HG03097 (cell line): ENCODE results near the gene RBMS2.
A peak's percentile ranks its signal among the peaks of the same experiment; 100 is the strongest.

ENCODE experiments used
- ATAC-seq: cut with Tn5 transposase; IDR thresholded peaks from one replicate; pipeline ENCODE4 v1.9.1; 2021; ENCODE audit not compliant: unreplicated experiment, low FRiP score

The RBMS2 gene

DNA sequence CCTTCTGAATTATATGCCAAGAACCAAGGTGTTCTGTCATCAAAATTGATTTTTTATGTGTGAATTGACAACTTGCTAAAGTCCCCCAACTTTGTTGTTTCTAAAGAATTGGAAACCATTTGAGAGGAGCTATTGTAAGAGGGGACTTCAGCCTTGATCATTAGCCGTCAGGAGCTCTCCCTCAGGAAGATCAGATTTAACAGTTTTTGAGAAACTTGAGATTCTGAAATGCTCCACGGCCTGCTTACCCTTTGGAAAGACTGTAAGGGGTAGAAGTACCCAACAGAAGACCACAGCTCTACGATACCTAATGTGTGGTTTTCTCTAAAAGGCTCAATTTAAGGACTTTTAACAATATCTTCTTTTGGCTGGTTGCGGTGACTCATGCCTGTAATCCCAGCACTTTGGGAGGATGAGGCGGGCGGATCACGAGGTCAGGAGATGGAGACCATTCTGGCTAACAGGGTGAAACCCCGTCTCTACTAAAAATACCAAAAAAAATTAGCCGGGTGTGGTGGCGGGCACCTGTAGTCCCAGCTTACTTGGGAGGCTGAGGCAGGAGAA is 57.4 kb downstream of the RBMS2 start:
- no peak for ATAC-seq

DNA sequence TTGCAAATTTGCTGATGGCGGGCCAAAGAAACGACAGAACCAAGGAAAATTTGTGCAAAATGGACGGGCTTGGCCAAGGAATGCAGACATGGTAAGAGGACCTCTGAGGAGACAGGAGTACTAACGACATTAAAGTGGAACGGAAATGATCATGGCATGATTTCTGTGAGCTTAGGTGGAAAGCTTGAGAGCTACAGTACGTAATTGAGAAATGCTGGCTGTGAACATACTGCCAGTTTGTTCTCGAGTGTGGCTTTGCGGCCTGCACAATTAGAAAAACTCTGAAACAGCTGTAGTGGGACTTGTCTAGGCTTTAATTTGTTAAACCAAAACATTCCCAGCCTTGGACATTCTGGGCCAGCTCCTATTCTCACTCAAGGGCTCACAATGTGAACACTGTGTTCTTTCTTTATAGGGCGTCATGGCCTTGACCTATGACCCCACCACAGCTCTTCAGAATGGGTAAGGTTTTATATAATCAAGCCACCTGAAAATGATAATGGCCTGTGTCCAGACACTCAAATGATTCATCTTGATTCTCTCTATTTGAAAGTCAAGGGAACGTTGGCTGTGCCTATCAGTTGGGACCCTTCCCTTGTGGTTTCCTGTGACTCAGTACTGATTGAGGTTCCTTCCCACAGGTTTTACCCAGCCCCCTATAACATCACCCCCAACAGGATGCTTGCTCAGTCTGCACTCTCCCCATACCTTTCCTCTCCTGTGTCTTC is 60.0 kb downstream of the RBMS2 start:
- no peak for ATAC-seq

DNA sequence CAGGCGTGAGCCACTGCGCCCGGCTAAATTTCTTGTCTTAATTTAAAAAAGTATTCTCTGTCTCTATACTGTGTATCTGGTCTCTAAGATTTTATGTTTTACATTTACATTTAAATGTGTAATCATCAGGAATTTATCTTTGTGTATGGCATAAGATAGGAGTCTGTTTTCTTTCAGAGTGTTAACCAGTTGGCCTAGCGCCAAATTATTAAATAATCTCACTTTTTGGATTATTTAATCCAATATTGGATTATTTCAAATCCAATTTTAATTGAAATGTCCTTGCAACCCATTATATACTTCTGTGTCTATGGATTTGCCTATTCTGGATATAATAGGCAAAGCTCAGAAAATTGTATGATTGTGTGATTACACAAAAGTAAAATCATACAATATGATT is 63.5 kb downstream of the RBMS2 start:
- no peak for ATAC-seq

DNA sequence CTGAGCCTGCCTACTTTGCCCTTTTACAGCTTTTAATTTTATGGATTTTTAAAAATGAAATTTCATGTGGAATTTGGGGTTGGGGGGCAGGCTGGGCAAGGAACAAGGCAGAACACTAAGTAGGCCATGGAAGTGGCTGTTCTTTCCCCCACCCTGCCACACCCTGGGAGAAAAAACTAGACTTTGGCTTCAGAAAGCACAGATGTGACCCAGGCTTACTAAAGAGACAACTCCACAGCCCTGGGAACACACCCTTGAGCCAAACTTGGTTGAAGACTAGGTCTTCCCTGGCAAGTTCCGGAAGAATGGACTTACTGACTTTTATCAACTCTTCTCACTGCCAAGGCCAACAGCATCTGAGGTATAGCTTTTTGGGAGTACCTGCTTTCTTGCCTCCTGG is 68.2 kb downstream of the RBMS2 start:
- ATAC-seq: no peak

DNA sequence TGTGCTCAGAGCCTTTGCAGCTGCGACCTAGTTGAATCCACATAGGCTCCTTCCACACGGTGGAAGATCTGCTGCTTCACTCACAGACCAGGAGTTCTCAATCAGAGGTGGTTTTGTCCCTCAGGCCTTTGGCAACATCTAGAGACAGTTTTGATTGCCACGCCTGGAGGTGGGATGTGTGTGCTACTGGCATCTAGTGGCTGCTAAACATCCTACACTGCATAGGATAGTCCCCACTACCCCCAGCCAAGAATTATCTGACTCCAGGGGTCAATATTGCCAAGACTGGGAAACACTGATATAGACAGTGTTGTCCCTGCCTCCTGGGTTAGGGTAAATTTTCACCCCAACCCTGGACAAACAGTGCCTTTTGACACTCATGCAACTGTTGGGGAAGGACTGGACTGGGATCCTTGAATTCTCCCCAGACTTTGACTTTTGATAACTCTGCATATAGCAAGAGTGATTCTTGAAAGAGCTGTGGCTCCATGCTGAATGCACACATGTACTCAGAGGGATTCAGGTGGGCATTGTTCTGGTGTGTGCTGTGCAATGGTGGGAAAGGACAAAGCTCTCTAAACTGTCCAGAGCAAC is 68.7 kb downstream of the RBMS2 start:
- ATAC-seq: no peak

DNA sequence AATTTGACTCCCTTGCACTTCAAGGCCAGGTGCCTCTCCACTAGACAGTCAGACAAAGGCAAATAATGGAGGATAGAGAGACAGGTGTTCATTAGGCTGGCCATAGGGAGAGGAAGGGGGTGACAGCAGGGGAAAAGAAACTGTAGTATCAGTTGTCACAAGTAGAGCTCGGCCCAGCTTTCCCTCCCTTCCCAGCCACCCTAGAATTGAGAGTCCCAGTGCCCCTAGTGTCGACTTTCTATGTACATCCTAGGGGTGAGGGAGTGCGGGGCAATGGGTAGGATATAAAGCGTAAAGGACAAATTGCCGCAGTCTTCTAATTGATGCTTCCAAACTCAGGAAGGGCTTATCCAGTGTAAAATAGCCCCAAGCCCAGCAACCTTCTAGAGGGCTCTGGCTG is 69.5 kb downstream of the RBMS2 start:
- ATAC-seq: no peak

DNA sequence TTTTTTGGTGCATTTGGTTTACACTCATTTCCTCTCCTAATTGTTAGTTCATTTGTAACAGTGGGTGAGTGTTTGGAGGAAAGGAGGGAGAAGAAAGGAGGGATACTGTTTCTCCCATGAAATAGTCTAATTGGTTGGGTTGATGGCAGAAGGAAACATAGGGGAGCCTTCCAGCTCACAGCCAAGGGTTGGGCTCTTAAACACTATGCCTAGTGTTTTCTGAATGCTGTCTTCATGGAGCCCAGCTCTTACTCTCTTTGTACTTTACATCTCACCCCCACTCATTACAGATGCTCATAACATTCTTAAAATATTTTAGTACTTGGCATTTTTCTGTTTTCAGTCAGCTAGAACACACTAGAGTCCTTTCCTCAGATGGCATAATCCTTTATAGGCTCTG is 70.3 kb downstream of the RBMS2 start:
- no peak for ATAC-seq

DNA sequence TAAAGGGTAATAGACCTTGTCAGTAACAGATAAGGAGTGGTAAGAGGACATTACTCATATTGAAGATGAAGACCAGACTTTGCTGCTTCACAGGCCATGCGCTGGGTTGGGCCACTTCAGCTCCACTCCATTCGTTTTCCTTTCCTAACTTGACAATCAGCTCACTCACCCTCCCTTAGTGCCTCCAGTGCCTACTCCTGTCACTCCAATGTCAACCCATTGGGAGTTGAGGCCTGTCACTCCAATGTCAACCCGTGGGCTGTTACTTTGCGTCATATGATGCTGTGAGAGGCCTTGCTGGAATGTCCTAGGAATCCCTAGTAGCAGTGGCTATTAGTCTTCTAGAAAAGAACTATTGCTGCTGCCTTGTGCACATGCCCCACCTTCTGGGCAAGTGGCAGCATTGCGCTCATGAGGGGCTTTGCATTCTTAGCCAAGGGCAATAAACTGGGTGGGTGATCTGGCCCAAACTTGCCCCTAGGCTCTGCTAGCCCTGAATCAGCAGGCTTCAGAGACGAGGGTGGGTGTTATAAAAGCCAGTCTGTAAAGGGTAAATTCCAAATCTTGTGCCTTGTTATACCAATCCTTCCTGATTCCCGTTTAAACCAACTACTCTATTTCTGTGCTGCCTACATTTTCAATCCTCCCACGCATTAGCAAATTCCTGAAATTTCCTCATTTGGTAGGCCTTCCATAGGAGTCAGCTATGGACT is 72.4 kb downstream of the RBMS2 start:
- ATAC-seq: no peak

DNA sequence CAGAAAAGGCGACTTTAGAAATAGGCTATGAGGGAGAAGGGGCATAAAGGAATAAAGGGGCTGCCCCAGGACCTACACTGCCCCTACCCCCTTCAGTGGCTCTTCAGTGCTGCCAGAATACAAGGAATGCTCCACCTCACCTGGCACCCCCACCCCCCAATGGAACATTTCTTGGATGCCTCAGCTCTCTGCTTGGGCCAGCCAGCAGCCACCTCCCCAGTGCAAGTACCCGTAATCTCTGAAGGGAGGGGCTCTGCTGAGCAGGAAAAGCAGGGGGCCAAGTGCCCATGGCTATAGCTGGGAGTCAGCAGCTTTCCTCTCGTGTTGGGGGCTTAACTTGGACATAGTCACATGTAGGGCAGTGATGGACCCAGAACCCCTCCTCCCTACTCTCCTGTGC is 75.2 kb downstream of the RBMS2 start:
- no peak for ATAC-seq

DNA sequence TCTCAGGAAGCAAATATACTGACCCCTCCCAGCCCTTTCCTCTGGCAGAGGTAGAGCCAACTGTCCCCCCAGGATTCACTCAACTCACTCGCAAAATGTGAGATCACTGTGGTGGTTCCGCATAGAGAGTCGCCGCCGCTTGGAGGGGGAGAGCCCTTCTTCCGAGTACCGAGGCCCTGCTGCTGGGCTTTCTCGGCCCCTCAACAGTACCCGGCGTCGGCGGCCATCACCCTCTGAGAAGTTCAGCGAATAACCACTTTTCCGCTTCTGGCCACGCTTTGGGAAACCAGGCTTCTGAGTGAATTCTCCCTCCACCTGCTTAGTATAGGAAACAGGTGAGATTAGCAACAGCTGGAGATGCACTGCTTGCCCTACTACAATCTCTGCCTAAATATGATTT is 77.4 kb downstream of the RBMS2 start:
- ATAC-seq: no peak

DNA sequence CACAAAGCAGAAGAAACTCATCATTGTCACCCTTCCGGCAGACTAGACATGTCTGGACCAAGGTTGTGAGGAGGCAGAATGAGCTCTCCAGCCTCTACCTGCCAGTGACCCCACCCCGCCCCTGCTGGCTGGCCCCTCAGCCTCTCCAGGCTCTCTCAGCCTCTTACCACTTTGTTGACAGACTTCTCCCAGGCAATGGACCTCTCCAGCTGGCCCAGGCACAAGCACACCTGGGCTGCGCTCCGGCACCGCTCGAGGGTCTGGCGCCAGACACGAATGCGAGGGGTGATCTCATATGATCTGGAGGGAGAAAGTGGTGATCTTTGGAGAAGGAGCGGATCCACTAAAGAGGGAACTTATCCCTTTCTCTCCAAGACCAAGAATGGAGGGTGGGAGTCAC is 78.2 kb downstream of the RBMS2 start:
- ATAC-seq: no peak

DNA sequence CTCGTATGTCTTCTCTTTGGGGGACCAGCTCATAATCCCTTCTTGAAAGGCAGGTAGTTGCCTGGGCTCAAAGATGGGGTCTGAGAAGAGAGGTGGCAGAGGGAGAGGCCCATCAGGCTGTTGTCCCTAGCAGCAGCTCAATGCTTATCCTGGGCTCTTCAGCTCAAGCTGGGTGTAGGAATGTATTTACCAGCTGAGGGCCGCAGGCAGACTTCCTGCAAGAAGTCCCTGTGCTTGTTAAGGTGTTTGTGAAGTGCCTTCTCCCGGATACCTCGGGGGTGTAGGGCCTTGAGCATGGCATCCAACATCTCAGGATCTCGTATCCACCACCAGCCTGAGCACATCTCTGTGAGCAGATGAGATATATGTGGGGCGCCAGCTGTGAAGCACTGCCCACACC is 79.1 kb downstream of the RBMS2 start:
- ATAC-seq: no peak

DNA sequence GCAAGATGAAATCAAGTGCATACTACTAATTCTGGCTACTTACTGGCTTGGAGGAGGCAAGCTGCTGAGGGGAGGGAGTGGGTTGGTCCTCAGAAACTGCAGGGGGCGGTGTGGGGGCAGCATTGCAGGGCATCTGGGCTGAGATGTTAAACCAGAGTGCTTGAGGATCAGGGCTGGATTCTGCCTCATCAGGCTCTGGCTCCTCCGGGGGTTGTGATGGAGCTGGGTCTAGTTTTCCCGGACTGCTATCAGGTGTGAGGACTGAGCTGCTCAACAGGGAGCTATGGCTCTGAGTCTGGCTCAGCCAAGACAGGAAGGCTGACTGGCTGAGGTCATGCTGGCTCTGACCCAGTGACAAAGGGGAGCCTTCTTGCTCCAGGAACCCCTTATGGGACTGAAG is 79.9 kb downstream of the RBMS2 start:
- ATAC-seq: no peak

DNA sequence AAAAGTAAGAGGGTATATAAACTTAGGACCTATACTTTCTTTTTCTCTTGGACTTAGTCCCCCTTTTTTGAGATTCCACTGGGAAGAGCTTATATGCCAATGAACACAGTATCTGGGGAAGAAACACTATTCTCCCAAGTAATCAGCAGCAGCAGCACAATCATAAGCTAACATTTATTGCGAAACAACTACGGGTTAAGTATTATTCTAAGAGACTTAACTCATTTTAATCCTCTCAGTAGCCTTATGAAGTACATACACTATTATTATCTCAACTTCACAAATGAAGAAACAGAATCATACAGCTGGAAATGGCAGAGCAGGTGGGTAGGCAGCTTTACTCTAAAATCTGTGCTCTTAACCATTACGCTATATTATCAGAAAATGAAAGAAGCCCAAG is 80.6 kb downstream of the RBMS2 start:
- no peak for ATAC-seq

DNA sequence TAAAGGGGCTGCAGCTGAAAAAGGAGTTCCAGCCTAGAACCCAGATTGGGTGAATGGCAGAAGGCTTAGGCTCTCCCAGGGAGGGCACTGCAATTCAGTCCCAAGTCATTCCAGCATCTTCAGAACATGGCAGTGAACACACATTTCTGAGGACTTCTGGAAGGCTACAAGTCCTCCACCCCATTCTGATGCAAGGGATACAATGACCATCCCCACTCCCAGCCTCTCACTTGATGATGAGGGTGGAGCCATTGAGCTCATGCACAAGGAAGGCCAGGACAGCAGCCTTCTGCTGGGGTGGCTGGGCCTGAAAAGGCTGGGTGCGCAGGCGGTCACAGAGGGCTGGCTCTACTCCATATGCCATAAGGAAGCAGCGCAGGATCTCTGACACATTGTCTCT is 82.7 kb downstream of the RBMS2 start:
- ATAC-seq: no peak

DNA sequence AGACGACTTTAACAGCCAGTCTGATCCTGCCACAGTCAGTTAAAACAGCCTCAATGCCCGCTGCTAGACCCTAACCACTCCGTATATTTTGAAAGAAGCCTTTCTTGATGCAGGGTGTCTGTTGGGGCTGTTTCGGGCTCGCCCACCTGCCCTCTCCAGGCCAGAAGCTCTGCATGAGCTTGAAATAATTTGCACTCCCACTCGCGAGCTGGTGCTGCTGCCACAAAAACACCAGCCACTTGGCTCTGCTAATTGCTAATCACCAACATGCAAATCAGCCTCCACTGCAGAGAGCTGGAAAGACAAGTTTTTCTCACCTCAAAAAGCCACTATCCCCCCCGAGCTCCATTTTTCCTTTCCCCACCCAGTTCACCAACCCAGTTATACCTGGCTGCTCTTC is 93.0 kb downstream of the RBMS2 start:
- no peak for ATAC-seq

DNA sequence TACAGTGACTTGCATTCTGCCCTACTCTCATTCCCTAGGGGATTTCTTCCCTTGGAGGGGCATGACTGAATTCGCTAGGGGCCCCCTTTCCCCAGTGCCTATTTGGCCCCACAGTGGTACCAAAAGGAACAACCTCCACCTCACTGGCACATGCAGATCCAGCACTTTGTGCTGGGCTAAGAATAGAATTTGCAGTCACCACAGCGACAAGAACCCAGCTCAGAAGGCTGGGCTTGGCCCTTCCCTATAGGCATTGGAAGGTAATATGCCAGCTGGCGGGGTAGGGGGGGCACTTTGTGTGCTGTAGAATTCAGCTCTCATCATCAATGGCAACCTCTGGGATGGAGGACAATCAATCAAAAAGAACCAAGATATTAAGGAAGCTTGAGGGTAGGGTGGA is 94.6 kb downstream of the RBMS2 start:
- ATAC-seq: no peak

DNA sequence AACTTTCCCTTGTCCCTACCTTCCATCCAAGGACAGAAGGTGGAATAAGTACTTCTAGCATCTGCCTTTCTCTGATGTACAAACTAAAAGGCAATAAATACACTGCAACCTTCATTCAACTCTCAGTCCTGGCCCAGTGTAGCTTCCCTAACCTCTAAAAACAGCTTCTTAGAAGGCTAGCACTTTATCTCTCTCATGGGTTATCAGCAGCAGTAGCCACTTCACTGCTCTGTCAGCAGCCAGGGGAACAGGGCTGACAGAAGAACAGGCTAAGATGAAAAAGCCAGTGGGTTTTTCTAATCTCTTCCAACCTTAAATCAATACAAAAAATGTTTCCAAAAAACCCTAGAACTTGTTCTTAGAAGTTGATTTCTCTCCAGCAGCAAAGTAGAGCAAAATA is 95.3 kb downstream of the RBMS2 start:
- no peak for ATAC-seq

DNA sequence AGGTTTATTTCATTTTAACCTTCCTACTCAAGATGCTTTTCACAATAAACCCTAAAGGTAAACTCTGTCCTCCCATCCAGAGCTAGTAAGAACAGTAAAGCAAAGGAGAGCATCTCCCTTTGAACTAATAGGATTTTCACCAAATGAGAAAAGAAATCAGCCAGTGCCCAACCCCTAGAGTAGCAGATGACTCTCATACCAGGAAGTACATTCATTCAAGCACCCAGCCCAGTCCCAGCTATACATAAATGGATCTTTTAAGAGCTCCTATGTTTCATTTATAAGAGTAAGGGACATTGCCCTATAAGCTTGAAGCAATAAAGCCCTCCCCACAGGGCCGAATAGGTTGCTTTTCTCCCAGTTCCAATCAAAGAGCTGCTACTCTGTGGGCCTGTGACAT is 100.9 kb downstream of the RBMS2 start:
- no peak for ATAC-seq

DNA sequence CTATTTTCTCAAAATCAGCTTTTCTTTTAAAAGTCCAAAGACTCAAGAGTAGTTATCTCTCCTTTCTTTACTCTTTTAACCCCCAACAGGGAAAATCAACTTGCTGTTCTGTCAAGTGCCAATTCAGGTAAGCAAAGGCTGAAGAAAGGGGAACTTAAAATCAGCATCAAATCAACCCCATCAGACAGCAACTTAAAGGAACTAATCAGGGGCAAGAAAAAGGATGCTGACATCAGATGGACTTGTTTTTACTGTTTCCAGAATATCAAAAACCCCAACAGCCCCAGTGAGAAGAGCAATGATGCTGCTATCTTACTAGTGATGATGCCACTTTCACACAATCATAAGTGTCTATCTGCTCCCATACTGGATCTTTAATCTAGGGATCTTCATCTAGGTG is 105.1 kb downstream of the RBMS2 start:
- no peak for ATAC-seq

DNA sequence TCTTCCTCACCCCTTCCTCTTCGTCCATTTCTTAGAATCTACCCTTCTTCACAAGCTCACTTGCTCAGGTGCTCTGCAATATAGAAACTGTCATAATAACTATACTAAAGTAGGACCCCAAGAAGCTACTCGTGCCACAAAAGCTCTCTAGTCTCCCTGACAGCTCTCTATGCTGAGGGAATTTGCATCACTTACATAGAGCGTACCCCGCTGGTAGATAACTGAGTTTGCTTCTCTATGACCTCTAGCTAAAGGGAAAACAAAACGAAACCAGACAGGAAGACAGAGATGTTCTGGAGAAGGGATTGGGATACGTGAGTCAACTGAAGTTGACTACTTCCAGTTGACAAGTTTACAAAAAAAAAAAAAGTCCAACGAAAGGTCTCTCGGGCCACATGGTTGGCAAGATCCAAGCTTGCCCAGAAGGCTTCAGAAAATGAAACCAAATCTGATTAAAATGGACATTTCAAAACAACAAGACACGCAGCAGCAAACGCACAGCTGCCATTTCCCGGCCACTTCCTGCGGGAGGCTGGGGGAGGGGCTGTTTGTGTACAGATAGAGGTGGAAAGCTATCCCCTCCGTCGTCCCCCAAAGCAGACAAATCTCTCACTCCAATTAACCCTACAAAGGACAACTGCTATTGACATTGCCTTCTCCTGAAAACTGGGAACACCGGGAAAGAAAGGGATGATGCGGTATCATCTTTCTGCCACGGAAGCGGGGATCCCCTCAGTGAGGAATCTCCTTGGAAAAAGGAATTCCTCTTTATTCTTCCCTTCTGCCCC is 107.2 kb downstream of the RBMS2 start:
- ATAC-seq: peak; percentile 28
